Inflammatory macrophage (primary cell): ENCODE measurements around the gene COQ4.
A peak's percentile ranks its signal among the peaks of the same experiment; 100 is the strongest.
"Not testable (repeated sequence)": the region's sequence is repeated elsewhere in the genome, so short reads cannot be mapped to it uniquely, and the experiment has no call there.

Experiments
- DNase-seq, 2 donors: peaks; one replicate each; pipeline ENCODE4 v3.0.0-alpha.2; 2020 to 2022
- total RNA-seq, 18 experiments: gene quantifications; one replicate each; lab custom pipeline; 2026; ENCODE audit warnings: mixed read lengths in 6 of 18, inconsistent platforms in 2 of 18; lab: John Stamatoyannopoulos, UW

Gene COQ4
- 7.2 to 24.8 (median 17.7) reads per million in 18 experiments for total RNA-seq

- peak; percentile 94 for DNase-seq
These were observed at the start of gene COQ4, which contains the start of gene TRUB2 for GRCh38 chr9:128322404-128323211. Gene COQ4 (plus strand): TSS chr9:128322839. CDS start chr9:128322859, 20 bp downstream. Gene TRUB2 (minus strand): TSS chr9:128322447. CDS start chr9:128322408, 39 bp downstream.

- no peak for DNase-seq
These were observed 48.4 kb upstream of the COQ4 start for GRCh38 chr9:128274245-128274644.

GRCh38 chr9:128275198-128276007 lies 47.2 kb upstream of the COQ4 start, which contains the start of gene GOLGA2:
Gene GOLGA2 (minus strand): TSS chr9:128276007. CDS start chr9:128275976, 31 bp downstream.
- DNase-seq = no peak

GRCh38 chr9:128276008-128276573 lies 46.5 kb upstream of the COQ4 start, which contains the start of gene SWI5:
Gene SWI5 (plus strand): TSS chr9:128276276.
- DNase-seq = peak; percentile 100

- DNase-seq = no peak
These were observed 45.9 kb upstream of the COQ4 start for GRCh38 chr9:128276574-128277270.

- DNase-seq = not testable (repeated sequence)
These were observed 43.3 kb upstream of the COQ4 start for GRCh38 chr9:128279088-128280073.

- peak; percentile 68 to 83 for DNase-seq
These were observed 42.5 kb upstream of the COQ4 start for GRCh38 chr9:128280084-128280622.

GRCh38 chr9:128282500-128282899 lies 40.1 kb upstream of the COQ4 start:
- no peak for DNase-seq

- DNase-seq = no peak
These were observed 37.4 kb upstream of the COQ4 start for GRCh38 chr9:128285033-128285784.

GRCh38 chr9:128286440-128286839 lies 36.2 kb upstream of the COQ4 start:
- no peak for DNase-seq

GRCh38 chr9:128288273-128289004 lies 34.2 kb upstream of the COQ4 start:
- DNase-seq = no peak

- no peak for DNase-seq
These were observed 30.6 kb upstream of the COQ4 start for GRCh38 chr9:128292009-128292408.

- no peak for DNase-seq
These were observed 29.5 kb upstream of the COQ4 start for GRCh38 chr9:128293091-128293490.

GRCh38 chr9:128294142-128294541 lies 28.5 kb upstream of the COQ4 start:
- DNase-seq = no peak

- DNase-seq = no peak
These were observed 26.1 kb upstream of the COQ4 start for GRCh38 chr9:128296340-128297220.

GRCh38 chr9:128297221-128297773 lies 25.3 kb upstream of the COQ4 start:
- DNase-seq = no peak
